Testis (tissue), 2 donors: ENCODE measurements around the gene MACROH2A1.

Experiments used
- CTCF ChIP-seq, 3 experiments: fragments of 450-650 bp in 2 of 3; fragments of 200-600 bp in 1 of 3; sonication (generic) in 1 of 3; IDR thresholded peaks; one replicate each; pipeline ENCODE4 v1.5.1; 2016 to 2019; ENCODE audit warnings: antibody characterized with exemption in 3 of 3, mild to moderate bottlenecking in 2 of 3, moderate library complexity in 1 of 3
- POLR2A ChIP-seq: fragments of 450-650 bp; IDR thresholded peaks from one replicate; pipeline ENCODE4 v1.6.1; 2017; ENCODE audit warnings: antibody characterized with exemption, mild to moderate bottlenecking, moderate library complexity

- TF ChIP-seq CTCF (IDR thresholded peaks at IDR 0.05) (no peak), POLR2A (no peak)
Observed at GRCh38 chr5:135443161-135443960, 44.3 kb upstream of the MACROH2A1 start.
